Liver (tissue), 9 donors: ENCODE measurements around the gene FMN1. TPM values are rescaled to one million over a fixed set of nuclear protein-coding genes. Genes with fewer than 3 reads are reported as not detected.

Source experiments
- DNase-seq: peaks from one replicate; pipeline ENCODE4 v3.0.0-alpha.2; 2017; ENCODE audit warnings: low spot score
- H3K27ac ChIP-seq, 2 donors: one replicate each; pipeline ENCODE4 v1.7.0; 2013; ENCODE audit warnings: inconsistent platforms in 2 of 2, low read length in 2 of 2, control low read depth in 1 of 2, low read depth in 1 of 2, mild to moderate bottlenecking in 1 of 2
- H3K27me3 ChIP-seq, 4 donors: one replicate each; pipeline versions ENCODE4 v1.6.1 to v1.7.0; 2013; ENCODE audit warnings: low read length in 3 of 4, inconsistent platforms in 1 of 4, mild to moderate bottlenecking in 1 of 4, moderate library complexity in 1 of 4; ENCODE audit not compliant: control insufficient read depth in 4 of 4, insufficient read depth in 4 of 4
- H3K36me3 ChIP-seq, 4 donors: one replicate each; pipeline versions ENCODE4 v1.6.1 to v1.7.0; 2013; ENCODE audit warnings: low read length in 3 of 4, mild to moderate bottlenecking in 3 of 4, low read depth in 1 of 4, moderate library complexity in 1 of 4; ENCODE audit not compliant: control insufficient read depth in 4 of 4, insufficient read depth in 3 of 4
- H3K4me1 ChIP-seq, 4 donors: one replicate each; pipeline versions ENCODE4 v1.6.1 to v1.7.0; 2013; ENCODE audit warnings: low read length in 3 of 4, mild to moderate bottlenecking in 3 of 4, moderate library complexity in 1 of 4; ENCODE audit not compliant: control insufficient read depth in 4 of 4, insufficient read depth in 4 of 4
- H3K4me3 ChIP-seq, 3 donors: one replicate each; pipeline versions ENCODE4 v1.6.1 to v1.7.0; 2013; ENCODE audit warnings: low read length in 3 of 3, control low read depth in 1 of 3, low read depth in 1 of 3, mild to moderate bottlenecking in 1 of 3
- H3K9ac ChIP-seq, 2 donors: one replicate each; pipeline ENCODE4 v1.7.0; 2013; ENCODE audit warnings: low read length in 2 of 2, mild to moderate bottlenecking in 2 of 2, moderate library complexity in 2 of 2, control low read depth in 1 of 2, low read depth in 1 of 2
- H3K9me3 ChIP-seq, 4 donors: one replicate each; pipeline versions ENCODE4 v1.6.1 to v1.7.0; 2013; ENCODE audit warnings: low read length in 3 of 4; ENCODE audit not compliant: control insufficient read depth in 4 of 4
- ATF3 ChIP-seq: IDR thresholded peaks from 2 replicates; pipeline ENCODE4 v1.6.1; 2016; ENCODE audit warnings: antibody characterized with exemption
- CTCF ChIP-seq: fragments of 150-350 bp; IDR thresholded peaks from 2 replicates; pipeline ENCODE4 v1.5.1; 2017; ENCODE audit warnings: improper control_type of control experiment, low read depth, low read length; ENCODE audit not compliant: missing input control
- EGR1 ChIP-seq, 2 donors: IDR thresholded peaks; 2 replicates each; pipeline ENCODE4 v1.6.1; 2016 to 2018; ENCODE audit warnings: antibody characterized with exemption in 2 of 2, low read depth in 2 of 2
- FOXA1 ChIP-seq: IDR thresholded peaks from 2 replicates; pipeline ENCODE4 v1.6.1; 2016; ENCODE audit warnings: antibody characterized with exemption
- FOXA2 ChIP-seq: IDR thresholded peaks from 2 replicates; pipeline ENCODE4 v1.6.1; 2016; ENCODE audit warnings: antibody characterized with exemption
- GABPA ChIP-seq, 2 donors: IDR thresholded peaks in 1 of 2; conservative IDR thresholded peaks in 1 of 2; 2 replicates each; pipeline ENCODE4 v1.6.1; 2016; ENCODE audit warnings: antibody characterized with exemption in 2 of 2, mild to moderate bottlenecking in 1 of 2, moderate library complexity in 1 of 2
- HNF4A ChIP-seq, 2 donors: conservative IDR thresholded peaks; 2 replicates each; pipeline ENCODE4 v1.6.1; 2016; ENCODE audit warnings: antibody characterized with exemption in 2 of 2, mild to moderate bottlenecking in 2 of 2
- HNF4G ChIP-seq: IDR thresholded peaks from 2 replicates; pipeline ENCODE4 v1.6.1; 2016; ENCODE audit warnings: antibody characterized with exemption
- JUND ChIP-seq, 2 donors: IDR thresholded peaks; 2 replicates each; pipeline ENCODE4 v1.6.1; 2016; ENCODE audit warnings: antibody characterized with exemption in 2 of 2
- MAX ChIP-seq: IDR thresholded peaks from 2 replicates; pipeline ENCODE4 v1.6.1; 2016; ENCODE audit warnings: antibody characterized with exemption
- NR2F2 ChIP-seq: IDR thresholded peaks from 2 replicates; pipeline ENCODE4 v1.6.1; 2016; ENCODE audit warnings: antibody characterized with exemption
- RAD21 ChIP-seq, 2 donors: IDR thresholded peaks; 2 replicates each; pipeline ENCODE4 v1.6.1; 2016; ENCODE audit warnings: antibody characterized with exemption in 2 of 2, mild to moderate bottlenecking in 2 of 2
- REST ChIP-seq: IDR thresholded peaks from 2 replicates; pipeline ENCODE4 v1.6.1; 2016; ENCODE audit warnings: antibody characterized with exemption, mild to moderate bottlenecking
- RXRA ChIP-seq, 2 donors: IDR thresholded peaks; 2 replicates each; pipeline ENCODE4 v1.6.1; 2017 to 2018; ENCODE audit warnings: antibody characterized with exemption in 2 of 2, mild to moderate bottlenecking in 1 of 2
- SP1 ChIP-seq: IDR thresholded peaks from 2 replicates; pipeline ENCODE4 v1.6.1; 2018; ENCODE audit warnings: antibody characterized with exemption, mild to moderate bottlenecking
- TAF1 ChIP-seq: conservative IDR thresholded peaks from 2 replicates; pipeline ENCODE4 v1.6.1; 2016; ENCODE audit warnings: antibody characterized with exemption, mild to moderate bottlenecking
- YY1 ChIP-seq: IDR thresholded peaks from 2 replicates; pipeline ENCODE4 v1.6.1; 2016; ENCODE audit warnings: antibody characterized with exemption, mild to moderate bottlenecking
- ZBTB33 ChIP-seq: IDR thresholded peaks from 2 replicates; pipeline ENCODE4 v1.6.1; 2016; ENCODE audit warnings: antibody characterized with exemption
- WGBS: extraction: QIAGEN DNeasy Blood & Tissue Kit; methylation state at CpG from one replicate; pipeline ENCODE4 v1.1.7; 2013; 5-methylcytosine and 5-hydroxymethylcytosine counted together
- polyA plus RNA-seq, 2 donors: library from polyadenylated mRNA; stranded (reverse) in 1 of 2; unstranded in 1 of 2; fragments of 200-250 nt in 1 of 2; fragments of >200 nt in 1 of 2; fragmentation: Nextera tagmentation in 1 of 2; extraction: Ambion mirVana in 1 of 2; gene quantifications; one replicate each; pipeline versions ENCODE4 v1.2.1 to v1.2.3, GENCODE V29; 2013 to 2015
- total RNA-seq, 2 donors: library from RNA; depleted of rRNA; stranded (reverse); fragments of >200 nt; gene quantifications; one replicate each; pipeline ENCODE4 v1.2.3, GENCODE V29; 2014
- donor health status: healthy.
- donor health status: healthy.
- donor health status: healthy.
- donor health status: healthy.
- donor health status: healthy.

Gene FMN1
- total and polyA plus RNA-seq, 4 donors = 0.21 to 5.4 (median 0.53) TPM

GRCh38 chr15:32838820-32839219 lies 355.7 kb downstream of the FMN1 start:
- Histone ChIP-seq H3K9ac (no peak overlapping the region), H3K4me3 (no peak overlapping the region), H3K4me1 (no peaks in the 10 kb centered on the region), H3K9me3 (no peaks in the 10 kb centered on the region), H3K27ac (no peak overlapping the region), H3K27me3 (peaks cover 0 to 5% (median 0%) of the 10 kb centered on the region in 4 donors), H3K36me3 (no peaks in the 10 kb centered on the region)
- WGBS = 56% methylated on average over 8 of the region's 8 CpGs
- DNase-seq = no peak
- TF ChIP-seq JUND (IDR thresholded peaks at IDR 0.05) (no peak), HNF4A (conservative IDR thresholded peaks at IDR 0.05) (no peak), GABPA (IDR thresholded peaks at IDR 0.05 in 1 of 2, conservative IDR thresholded peaks at IDR 0.05 in 1 of 2) (no peak), EGR1 (IDR thresholded peaks at IDR 0.05; ENCODE audit: low read depth in 2 of 2) (no peak), REST (no peak), MAX (no peak), TAF1 (no peak), CTCF (no peak), RXRA (IDR thresholded peaks at IDR 0.05) (no peak), NR2F2 (no peak), HNF4G (no peak), SP1 (no peak), FOXA1 (no peak), YY1 (no peak), FOXA2 (no peak), RAD21 (IDR thresholded peaks at IDR 0.05) (no peak), ZBTB33 (no peak), ATF3 (no peak)
